ENCODE results near the gene TNNT3.

The TNNT3 gene

GRCh38 chr11:1920909-1921573, 1.5 kb downstream of the TNNT3 start:
- in situ Hi-C loops (cut with HindIII; ENCODE audit: low sequenced_read_pairs): no loop called here
- no peak for DNase-seq (ENCODE audit: low read depth, low spot score)
- H3K4me3 ChIP-seq (ENCODE audit: low read depth, low read length): no peak overlapping the region
- TF ChIP-seq CTCF (IDR thresholded peaks at IDR 0.05; ENCODE audit: low read depth, low read length): no peak

GRCh38 chr11:1921574-1922141, 2.2 kb downstream of the TNNT3 start:
- H3K4me3 ChIP-seq (ENCODE audit: low read depth, low read length): no peak overlapping the region
- in situ Hi-C loops (cut with HindIII; ENCODE audit: low sequenced_read_pairs): no loop called here
- TF ChIP-seq CTCF (IDR thresholded peaks at IDR 0.05; ENCODE audit: low read depth, low read length): no peak
- DNase-seq (ENCODE audit: low read depth, low spot score): no peak

DNA sequence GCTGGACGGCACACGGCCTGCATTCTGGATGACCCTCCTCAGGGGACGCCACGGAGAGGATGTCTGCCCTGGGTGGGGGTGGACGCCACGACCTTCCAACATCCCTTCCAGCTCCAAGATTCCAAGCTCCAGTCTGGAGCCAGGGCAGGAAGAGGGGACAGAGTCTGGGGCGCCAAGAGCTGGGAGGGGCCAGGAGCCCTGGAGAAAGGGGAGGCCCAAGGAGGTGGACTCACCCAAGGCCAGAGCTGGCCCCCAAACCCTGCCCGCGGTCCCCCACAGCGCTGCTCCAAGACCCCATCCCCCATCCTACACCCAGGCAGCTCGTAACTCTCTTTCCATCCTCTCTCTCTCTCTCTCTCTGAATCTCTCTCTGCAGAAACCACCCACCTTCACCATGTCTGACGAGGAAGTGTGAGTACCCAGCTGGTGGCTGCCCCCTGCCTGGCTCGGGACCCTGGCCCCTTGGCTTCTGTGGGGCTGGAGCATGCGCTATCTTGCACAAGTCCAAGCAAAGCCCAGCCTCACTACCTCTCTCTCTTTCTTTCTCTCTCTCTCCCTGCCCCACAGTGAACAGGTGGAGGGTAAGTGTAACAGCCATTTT, 3.1 kb downstream of the TNNT3 start:
- in situ Hi-C loops (cut with HindIII; ENCODE audit: low sequenced_read_pairs): no loop called here
- no peak for TF ChIP-seq CTCF (IDR thresholded peaks at IDR 0.05; ENCODE audit: low read depth, low read length)
- DNase-seq (ENCODE audit: low read depth, low spot score): no peak
- H3K4me3 ChIP-seq (ENCODE audit: low read depth, low read length): no peak overlapping the region

DNA sequence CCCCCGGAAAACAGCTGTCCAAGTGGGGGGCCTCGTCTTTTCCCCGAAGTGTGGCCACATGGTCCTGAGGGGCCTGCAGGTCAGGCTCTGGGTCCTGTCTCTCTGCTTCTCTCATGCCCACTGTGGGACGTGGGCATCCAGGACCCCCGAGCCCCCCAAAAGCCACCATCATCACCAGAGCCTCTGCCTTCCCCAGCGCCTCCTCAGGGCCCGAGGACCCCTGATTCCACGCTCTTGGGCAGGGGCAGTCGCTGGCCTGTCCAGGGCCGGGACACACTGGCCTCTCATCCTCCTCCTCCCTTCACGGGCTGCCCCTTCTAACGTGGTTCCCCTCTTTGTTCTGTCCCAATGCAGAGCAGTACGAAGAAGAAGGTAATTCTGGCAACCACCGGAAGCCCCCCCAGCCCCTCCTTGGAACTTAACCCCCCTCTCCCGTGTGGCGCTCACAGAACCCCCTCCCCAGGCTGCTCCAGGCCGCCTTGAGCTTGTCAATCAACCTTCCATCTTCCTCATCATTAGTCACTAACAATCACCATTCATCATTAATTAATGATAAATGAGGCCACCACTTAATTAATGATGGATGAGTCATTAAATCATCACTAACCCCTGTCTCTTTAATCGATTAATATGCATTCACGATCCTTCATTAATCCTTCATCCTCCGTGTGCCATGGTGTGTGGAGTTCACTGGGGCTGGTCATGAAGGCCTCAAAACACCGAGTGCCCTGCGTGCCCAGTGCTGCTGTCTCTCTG, 3.9 kb downstream of the TNNT3 start:
- H3K4me3 ChIP-seq (ENCODE audit: low read depth, low read length): no peak overlapping the region
- no peak for TF ChIP-seq CTCF (IDR thresholded peaks at IDR 0.05; ENCODE audit: low read depth, low read length)
- in situ Hi-C loops (cut with HindIII; ENCODE audit: low sequenced_read_pairs): no loop called here
- no peak for DNase-seq (ENCODE audit: low read depth, low spot score)

- no peak for TF ChIP-seq CTCF (IDR thresholded peaks at IDR 0.05; ENCODE audit: low read depth, low read length)
- in situ Hi-C loops (cut with HindIII; ENCODE audit: low sequenced_read_pairs): no loop called here
- no peak for DNase-seq (ENCODE audit: low read depth, low spot score)
- H3K4me3 ChIP-seq (ENCODE audit: low read depth, low read length): no peak overlapping the region
Measured at GRCh38 chr11:1924181-1924580, 4.7 kb downstream of the TNNT3 start.

- in situ Hi-C loops (cut with HindIII; ENCODE audit: low sequenced_read_pairs): no loop called here
- DNase-seq (ENCODE audit: low read depth, low spot score): no peak
- TF ChIP-seq CTCF (IDR thresholded peaks at IDR 0.05; ENCODE audit: low read depth, low read length): no peak
- no peak overlapping the region for H3K4me3 ChIP-seq (ENCODE audit: low read depth, low read length)
Measured at GRCh38 chr11:1924646-1925372, 5.3 kb downstream of the TNNT3 start.
